HG02970 (cell line): ENCODE measurements around the gene TNK2.

ENCODE experiments used
- ATAC-seq: cut with Tn5 transposase; IDR thresholded peaks from one replicate; pipeline ENCODE4 v1.9.1; 2021; ENCODE audit warnings: mild to moderate bottlenecking, moderate library complexity, moderate number of reproducible peaks; ENCODE audit not compliant: unreplicated experiment, low FRiP score

The TNK2 gene

GRCh38 chr3:195900436-195901355 is 7.7 kb downstream of the TNK2 start:
- ATAC-seq: no peak

GRCh38 chr3:195899701-195900435 is 8.5 kb downstream of the TNK2 start:
- ATAC-seq: no peak

GRCh38 chr3:195897853-195898415 is 10.4 kb downstream of the TNK2 start:
- no peak for ATAC-seq

- ATAC-seq: no peak
Measured at GRCh38 chr3:195897081-195897852, 11.1 kb downstream of the TNK2 start.

- ATAC-seq: no peak
Measured at GRCh38 chr3:195896361-195897080, 11.8 kb downstream of the TNK2 start.

GRCh38 chr3:195895861-195896360 is 12.4 kb downstream of the TNK2 start:
- ATAC-seq: no peak

- ATAC-seq: peak; percentile 50
Measured at GRCh38 chr3:195895078-195895860, 13.1 kb downstream of the TNK2 start.

GRCh38 chr3:195893916-195894465 is 14.4 kb downstream of the TNK2 start:
- ATAC-seq: no peak

GRCh38 chr3:195893516-195893915 is 14.8 kb downstream of the TNK2 start:
- no peak for ATAC-seq

- no peak for ATAC-seq
Measured at GRCh38 chr3:195893044-195893395, 15.3 kb downstream of the TNK2 start.

GRCh38 chr3:195892105-195893043 is 16.0 kb downstream of the TNK2 start:
- ATAC-seq: no peak

GRCh38 chr3:195891431-195892104 is 16.8 kb downstream of the TNK2 start:
- ATAC-seq: no peak

- ATAC-seq: no peak
Measured at GRCh38 chr3:195889870-195890295, 18.5 kb downstream of the TNK2 start.

GRCh38 chr3:195888981-195889869 is 19.1 kb downstream of the TNK2 start:
- no peak for ATAC-seq

GRCh38 chr3:195888311-195888761 is 20.0 kb downstream of the TNK2 start:
- ATAC-seq: no peak

GRCh38 chr3:195887670-195888069 is 20.7 kb downstream of the TNK2 start:
- no peak for ATAC-seq
